Cortex of kidney (tissue), 1 donor: ENCODE data around the gene P2RX1.

ENCODE experiments used
- DNase-seq: peaks from one replicate; lab custom pipeline; 2025; lab: John Stamatoyannopoulos, UW

The P2RX1 gene

GRCh38 chr17:3905017-3905520 lies 11.2 kb downstream of the P2RX1 start:
- no peak for DNase-seq

DNA sequence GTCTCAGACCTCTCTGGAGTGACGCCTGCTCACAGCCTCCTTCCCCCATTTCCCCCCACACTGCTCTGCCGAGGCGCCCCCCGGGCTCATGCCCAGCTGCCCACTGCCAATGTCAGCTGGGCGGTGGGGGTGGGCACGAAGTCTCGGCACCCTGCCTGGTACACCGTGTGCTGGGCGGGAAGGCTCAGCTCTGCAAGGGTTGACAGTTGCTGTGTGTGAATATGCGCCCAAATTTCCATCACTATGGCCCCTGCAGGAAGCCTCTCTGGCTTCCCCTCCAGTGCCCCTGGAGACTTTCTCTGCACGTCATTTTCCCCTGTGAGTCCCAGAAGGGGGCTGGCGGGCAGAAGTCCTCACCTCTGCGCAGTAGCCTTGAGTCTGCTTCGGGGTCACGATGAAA lies 11.8 kb downstream of the P2RX1 start:
- DNase-seq: no peak

DNA sequence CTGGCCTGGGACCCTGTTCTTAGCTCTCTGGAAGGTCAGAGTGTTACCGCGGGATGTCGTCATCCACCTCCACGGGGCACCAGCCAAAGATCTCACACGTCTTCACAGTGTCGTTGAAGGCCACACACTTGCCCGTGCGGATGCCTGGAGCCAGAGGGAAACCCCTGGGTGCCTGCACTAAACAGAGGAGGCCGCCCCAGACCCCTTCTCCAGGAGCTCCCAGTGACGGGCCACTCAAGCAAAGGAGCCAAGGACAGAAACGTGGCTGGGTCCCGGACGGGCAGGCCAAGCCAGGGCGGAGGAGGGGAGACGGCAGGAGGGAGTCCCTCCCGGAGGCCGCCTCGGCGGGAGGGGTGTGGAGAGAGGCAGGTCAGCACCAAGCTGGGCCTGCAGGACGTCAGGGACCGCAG lies 12.4 kb downstream of the P2RX1 start:
- DNase-seq: no peak

DNA sequence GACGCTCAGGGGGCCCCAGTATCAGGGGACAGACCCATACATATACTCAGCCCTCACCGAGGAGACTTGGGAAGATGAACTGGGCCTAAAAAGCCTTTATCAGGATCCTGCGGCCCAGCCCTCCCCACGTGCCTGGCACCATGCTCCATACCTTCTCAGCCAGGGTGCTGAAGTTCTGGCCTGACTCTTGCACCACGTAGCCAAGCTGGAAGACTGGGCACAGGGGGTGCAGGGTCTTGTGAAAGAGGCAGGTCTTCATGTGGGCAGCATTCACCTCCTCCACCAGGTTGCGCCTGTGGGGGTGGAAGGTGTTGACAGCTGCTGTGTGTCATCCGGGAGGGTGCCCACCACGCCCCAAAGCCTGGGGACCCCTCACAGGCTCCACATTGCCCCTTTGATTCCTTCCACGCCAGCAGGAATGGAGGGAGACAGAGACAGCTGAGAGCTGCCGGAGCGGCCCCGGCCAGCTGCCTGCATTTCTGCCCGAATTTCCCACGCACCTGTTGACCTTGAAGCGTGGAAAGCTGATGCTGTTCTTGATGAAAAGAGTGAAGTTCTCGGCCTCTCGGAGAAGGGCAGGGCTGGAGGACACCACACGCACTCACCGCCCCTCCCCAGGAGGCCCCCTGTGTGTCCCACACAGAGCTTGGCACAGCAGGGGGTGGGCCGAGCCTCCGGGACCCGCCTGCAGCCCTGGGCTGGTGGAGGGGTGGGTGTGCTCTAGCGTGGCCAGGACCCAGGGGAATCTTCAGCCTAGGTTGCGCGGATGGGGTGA lies 13.0 kb downstream of the P2RX1 start:
- no peak for DNase-seq

DNA sequence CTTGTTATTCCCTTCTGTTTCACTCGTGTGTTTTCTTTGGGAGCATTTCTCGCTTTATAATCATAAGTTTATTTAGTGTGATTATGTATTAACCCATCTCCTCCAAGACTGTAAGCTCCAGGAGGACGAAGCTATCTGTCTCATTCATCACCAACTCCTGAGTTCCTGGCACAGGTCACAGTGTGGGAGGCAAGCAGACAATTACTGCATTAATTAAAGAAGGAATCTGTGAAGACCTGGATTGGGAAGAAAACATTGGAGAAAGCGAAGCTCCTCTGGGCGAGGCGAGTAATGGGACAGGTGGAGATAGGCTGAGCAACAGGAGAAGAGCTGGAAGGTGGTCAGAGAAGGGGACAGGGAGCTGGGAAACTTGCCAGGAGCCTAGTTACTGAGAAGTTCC lies 15.6 kb downstream of the P2RX1 start:
- no peak for DNase-seq

DNA sequence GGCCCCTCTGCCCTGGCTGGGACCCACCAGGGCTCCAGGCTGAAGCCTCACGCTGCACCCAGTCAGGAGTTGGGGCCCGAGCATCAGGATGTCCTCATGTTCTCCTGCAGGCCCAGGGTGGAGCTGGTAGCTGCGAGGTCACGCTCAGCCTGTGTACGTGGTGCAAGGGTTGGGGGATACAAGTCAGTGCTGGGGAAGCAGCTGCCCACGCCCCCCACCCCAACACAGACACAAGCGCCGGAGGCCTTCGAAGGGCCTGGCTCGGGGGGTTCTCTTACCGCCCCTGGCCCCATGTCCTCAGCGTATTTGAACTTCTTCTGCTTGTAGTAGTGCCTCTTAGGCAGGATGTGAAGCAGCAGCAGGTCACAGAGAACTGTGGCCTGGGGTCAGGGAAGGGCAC lies 18.5 kb downstream of the P2RX1 start:
- DNase-seq: no peak

DNA sequence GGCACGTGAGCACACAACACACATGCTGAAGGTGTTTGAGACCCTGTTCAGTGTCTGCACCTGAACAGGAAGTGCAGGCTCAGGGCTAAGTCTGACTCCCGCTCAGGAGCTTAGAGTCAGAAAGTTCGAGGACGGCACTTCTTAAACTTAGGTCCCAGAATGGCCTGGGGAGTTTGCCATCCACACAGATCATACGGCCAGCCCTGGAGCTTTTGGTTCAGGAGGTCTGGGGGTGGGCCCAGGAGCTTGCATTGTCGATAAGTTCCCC lies 19.4 kb downstream of the P2RX1 start:
- DNase-seq: no peak

- DNase-seq: no peak
These were observed 19.9 kb downstream of the P2RX1 start for GRCh38 chr17:3896108-3896967.

- DNase-seq: no peak
These were observed 20.9 kb downstream of the P2RX1 start for GRCh38 chr17:3895354-3895753.

- DNase-seq: no peak
These were observed 21.3 kb downstream of the P2RX1 start for GRCh38 chr17:3894911-3895343.

- DNase-seq: no peak
These were observed 22.1 kb downstream of the P2RX1 start for GRCh38 chr17:3894188-3894587.

DNA sequence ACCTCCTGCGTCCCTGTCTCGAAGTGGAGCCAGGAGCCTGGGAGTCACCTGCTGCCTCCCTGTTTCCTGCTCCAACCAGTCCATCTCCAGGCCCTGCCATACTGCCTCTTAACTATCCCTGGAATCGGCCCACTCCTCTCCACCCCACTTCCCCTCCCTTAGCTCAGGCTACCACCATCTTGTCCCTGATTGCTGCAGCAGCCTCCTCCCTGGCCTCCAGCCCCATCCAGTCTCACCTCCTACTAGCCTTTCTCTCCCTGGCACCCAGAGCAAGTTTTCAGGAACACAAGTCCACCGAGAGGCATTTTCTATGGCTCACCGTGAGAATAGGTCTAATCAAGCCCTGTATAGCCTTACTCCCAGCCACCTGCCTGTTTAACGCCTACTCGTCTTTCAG lies 22.5 kb downstream of the P2RX1 start:
- DNase-seq: no peak

DNA sequence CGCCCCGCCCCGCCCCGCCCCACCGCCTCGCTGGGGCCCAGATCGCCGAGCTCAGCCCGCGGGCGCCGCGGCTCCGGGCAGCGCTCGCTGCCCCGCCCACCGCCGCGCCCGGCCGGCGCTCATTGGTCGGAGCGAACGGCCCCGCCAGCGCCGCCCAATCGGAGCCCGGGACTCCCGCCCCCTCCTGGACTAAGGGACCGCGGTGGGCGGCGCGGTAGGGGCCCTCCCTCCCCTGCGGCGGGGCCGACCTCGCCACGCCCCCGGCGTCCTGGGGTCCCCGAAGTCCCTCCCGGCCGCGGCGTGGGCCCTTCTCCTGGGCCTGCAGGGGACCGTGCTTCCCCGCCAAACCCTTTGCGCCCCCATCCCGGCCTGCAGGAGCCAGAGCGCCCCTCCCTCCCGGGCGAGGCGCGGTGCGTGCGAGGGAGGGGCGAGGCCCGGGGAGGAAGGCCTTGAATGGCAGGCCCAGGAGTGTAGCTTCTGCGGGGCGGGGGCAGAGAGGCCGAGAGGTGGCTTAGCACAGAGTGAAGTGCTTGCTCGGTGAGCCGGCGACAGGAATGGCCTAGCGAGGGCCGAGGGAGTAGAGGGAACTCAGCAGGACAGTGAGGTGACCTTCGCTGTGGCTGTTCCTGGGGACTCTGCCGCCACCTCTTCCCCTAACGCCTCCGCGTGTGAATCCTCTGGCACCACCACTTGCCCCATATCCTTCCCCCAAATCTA lies 23.1 kb downstream of the P2RX1 start, which contains the start of gene CAMKK1:
Gene CAMKK1, minus strand, starts transcription at position 51 of the 717 bp plus-strand sequence. CDS start 7,366 bp downstream, outside the sequence.
- no peak for DNase-seq

DNA sequence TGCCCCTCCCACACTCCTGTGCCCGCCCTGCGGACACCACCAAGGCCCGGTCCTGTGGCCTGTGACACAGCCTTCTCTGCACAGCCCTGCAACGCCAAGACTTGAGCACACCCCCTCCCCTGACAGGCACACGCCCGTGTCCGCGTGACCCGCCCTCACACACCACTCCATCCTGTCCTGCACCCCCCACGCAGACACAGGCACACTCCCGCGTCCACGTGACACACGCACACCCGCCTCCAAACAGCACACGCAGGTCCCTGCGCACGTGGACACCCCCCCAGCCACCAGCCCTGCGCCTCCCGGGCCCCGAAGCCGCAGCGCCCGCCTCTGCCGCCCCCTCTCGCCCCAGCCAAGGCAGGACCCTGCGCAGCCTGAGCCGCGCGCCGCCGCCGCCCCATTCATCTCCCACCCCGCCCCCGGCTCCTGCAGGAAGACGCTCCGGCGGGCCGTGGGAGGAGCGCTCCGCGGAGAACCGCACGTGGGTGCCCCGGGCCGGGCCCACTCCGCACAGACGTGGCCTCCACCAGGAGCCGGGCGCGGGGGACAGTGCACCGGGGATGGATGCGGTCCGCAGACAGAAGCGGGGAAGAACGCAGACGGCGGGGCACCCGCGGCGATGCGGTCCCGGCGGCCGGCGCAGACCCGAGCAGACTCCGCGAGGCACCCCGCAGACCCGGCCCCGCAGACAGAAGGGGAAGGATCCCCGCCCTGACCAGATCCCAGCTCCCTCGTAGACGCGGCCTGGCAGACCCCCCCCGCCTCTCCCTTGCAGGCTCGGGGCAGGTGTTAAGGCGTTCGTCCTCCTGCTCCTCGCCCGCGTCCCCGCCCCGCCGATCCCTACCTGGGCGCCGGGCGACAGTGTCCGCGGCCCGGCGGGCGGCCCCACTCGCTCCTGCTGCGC lies 23.9 kb downstream of the P2RX1 start:
- DNase-seq: no peak

- DNase-seq: no peak
These were observed 24.6 kb downstream of the P2RX1 start for GRCh38 chr17:3891626-3892094.

GRCh38 chr17:3890878-3891219 lies 25.4 kb downstream of the P2RX1 start:
- no peak for DNase-seq

- DNase-seq: no peak
These were observed 26.0 kb downstream of the P2RX1 start for GRCh38 chr17:3890082-3890877.

GRCh38 chr17:3889325-3890012 lies 26.8 kb downstream of the P2RX1 start:
- no peak for DNase-seq

GRCh38 chr17:3888343-3889171 lies 27.7 kb downstream of the P2RX1 start:
- DNase-seq: no peak
